KMS-11 (cell line): ENCODE data around the gene SAC3D1.
A peak's percentile ranks its signal among the peaks of the same experiment; 100 is the strongest.

Experiments
- H2AFZ ChIP-seq: fragments of 200-600 bp; sonication (generic); 2 replicates; pipeline ENCODE4 v1.6.1; 2016; ENCODE audit warnings: antibody characterized with exemption, mixed run types, low read depth
- H3K27ac ChIP-seq: fragments of 200-600 bp; sonication (generic); 2 replicates; pipeline ENCODE4 v1.6.1; 2016; ENCODE audit warnings: mild to moderate bottlenecking, mixed run types
- H3K27me3 ChIP-seq: fragments of 200-600 bp; sonication (generic); 2 replicates; pipeline ENCODE4 v1.6.1; 2017; ENCODE audit warnings: mild to moderate bottlenecking, low read depth, mixed run types, moderate library complexity; ENCODE audit not compliant: insufficient read depth
- H3K36me3 ChIP-seq: fragments of 200-600 bp; sonication (generic); 2 replicates; pipeline ENCODE4 v1.6.1; 2017; ENCODE audit warnings: mild to moderate bottlenecking, mixed run types; ENCODE audit not compliant: insufficient read depth
- H3K4me1 ChIP-seq: fragments of 200-600 bp; sonication (generic); 2 replicates; pipeline ENCODE4 v1.6.1; 2016; ENCODE audit warnings: mild to moderate bottlenecking, low read depth, mixed run types; ENCODE audit not compliant: poor library complexity, severe bottlenecking
- H3K4me2 ChIP-seq: fragments of 200-600 bp; sonication (generic); 2 replicates; pipeline ENCODE4 v1.7.0; 2016; ENCODE audit warnings: mild to moderate bottlenecking, mixed run types
- H3K4me3 ChIP-seq: fragments of 200-600 bp; sonication (generic); IDR thresholded peaks from 2 replicates; pipeline ENCODE4 v1.6.1; 2017; ENCODE audit warnings: low read depth, low read length, mixed read lengths; ENCODE audit not compliant: insufficient read depth
- H3K79me2 ChIP-seq: fragments of 200-600 bp; sonication (generic); 2 replicates; pipeline ENCODE4 v1.6.1; 2016; ENCODE audit warnings: low read depth, mixed run types; ENCODE audit not compliant: insufficient read depth
- H3K9ac ChIP-seq: fragments of 200-600 bp; sonication (generic); 2 replicates; pipeline ENCODE4 v1.6.1; 2016; ENCODE audit warnings: mild to moderate bottlenecking, mixed run types
- H4K20me1 ChIP-seq: fragments of 200-600 bp; sonication (generic); 2 replicates; pipeline ENCODE4 v1.6.1; 2016; ENCODE audit warnings: mild to moderate bottlenecking, mixed run types; ENCODE audit not compliant: insufficient read depth
- TF ChIP-seq, protein P1 (sequence below): fragments of 200-600 bp; sonication (generic); conservative IDR thresholded peaks from 2 replicates; pipeline ENCODE4 v1.6.1; 2017; ENCODE audit warnings: low read depth, mild to moderate bottlenecking, antibody characterized with exemption, low read length, moderate library complexity, mixed read lengths

The SAC3D1 gene

DNA sequence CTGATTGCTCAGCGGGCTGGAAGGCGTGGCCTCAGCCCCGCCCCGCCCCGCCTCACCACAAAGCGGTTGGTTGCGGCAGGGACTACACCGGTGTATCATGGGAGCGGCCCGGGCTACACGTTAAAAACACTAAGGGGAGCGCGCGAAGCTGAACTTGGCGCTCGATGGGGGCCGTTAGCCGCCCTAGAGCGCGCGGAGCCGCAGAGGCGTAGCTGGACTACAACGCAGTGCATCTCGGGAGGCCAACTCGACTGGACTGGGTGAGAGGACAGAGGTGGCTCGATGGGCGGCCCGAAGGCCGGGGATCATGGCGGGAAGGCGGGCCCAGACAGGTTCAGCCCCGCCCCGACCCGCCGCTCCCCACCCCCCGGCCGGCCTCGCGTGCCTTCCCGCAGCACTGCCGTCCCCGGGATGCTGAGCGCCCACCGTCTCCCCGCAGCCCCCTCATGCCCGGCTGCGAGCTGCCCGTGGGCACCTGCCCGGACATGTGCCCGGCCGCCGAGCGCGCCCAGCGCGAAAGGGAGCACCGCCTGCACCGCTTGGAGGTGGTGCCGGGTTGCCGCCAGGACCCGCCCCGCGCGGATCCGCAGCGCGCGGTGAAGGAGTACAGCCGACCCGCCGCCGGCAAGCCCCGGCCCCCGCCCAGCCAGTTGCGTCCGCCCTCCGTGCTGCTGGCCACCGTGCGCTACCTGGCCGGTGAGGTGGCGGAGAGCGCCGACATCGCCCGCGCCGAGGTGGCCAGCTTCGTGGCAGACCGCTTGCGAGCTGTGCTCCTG is at the start of gene SAC3D1:
Gene SAC3D1 (plus strand): TSS at position 364 of the 776 bp plus-strand sequence. CDS start 83 bp downstream, at position 447.
- Histone ChIP-seq H3K4me1 (peaks cover 30% of the 10 kb centered on the region), H4K20me1 (no peaks in the 10 kb centered on the region), H3K79me2 (peaks cover 13% of the 10 kb centered on the region), H3K27me3 (no peaks in the 10 kb centered on the region), H3K27ac (peak within 1 kb of the TSS; percentile 64), H3K4me2 (peak within 1 kb of the TSS; percentile 90), H3K9ac (peak within 1 kb of the TSS; percentile 67; the same call in 1 of the 2 replicates), H3K36me3 (no peaks in the 10 kb centered on the region), H3K4me3 (no peak within 1 kb of the TSS), H2AFZ (peak within 1 kb of the TSS; percentile 77)
- TF ChIP-seq, protein P1, sequence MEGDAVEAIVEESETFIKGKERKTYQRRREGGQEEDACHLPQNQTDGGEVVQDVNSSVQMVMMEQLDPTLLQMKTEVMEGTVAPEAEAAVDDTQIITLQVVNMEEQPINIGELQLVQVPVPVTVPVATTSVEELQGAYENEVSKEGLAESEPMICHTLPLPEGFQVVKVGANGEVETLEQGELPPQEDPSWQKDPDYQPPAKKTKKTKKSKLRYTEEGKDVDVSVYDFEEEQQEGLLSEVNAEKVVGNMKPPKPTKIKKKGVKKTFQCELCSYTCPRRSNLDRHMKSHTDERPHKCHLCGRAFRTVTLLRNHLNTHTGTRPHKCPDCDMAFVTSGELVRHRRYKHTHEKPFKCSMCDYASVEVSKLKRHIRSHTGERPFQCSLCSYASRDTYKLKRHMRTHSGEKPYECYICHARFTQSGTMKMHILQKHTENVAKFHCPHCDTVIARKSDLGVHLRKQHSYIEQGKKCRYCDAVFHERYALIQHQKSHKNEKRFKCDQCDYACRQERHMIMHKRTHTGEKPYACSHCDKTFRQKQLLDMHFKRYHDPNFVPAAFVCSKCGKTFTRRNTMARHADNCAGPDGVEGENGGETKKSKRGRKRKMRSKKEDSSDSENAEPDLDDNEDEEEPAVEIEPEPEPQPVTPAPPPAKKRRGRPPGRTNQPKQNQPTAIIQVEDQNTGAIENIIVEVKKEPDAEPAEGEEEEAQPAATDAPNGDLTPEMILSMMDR: no peak

DNA sequence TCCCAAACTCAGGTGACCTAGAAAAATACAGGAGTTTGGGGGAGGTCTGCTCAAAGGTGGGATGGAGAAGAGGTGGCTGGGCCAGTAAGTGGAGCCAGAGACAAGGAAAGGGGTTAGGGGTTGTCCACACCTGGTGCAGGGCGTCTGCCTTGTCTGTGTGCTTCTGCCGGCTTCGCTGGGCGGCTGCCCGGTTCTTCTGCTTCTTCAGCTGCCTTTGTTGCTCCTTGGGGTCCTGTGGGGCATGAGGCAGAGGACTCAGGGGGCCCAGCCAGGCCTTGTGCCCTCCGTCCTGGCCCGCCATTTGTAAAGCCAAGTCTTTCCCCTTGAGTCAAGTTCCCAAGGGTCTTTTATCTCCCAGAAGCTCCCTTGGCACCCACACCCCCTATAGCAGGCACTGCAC is 46.7 kb upstream of the SAC3D1 start:
- TF ChIP-seq, protein P1: no peak
- no peak overlapping the region for H3K4me2 ChIP-seq
- H3K27me3 ChIP-seq: peaks cover 9% of the 10 kb centered on the region; the same call in 1 of the 2 replicates
- no peaks in the 10 kb centered on the region for H3K36me3 ChIP-seq
- H2AFZ ChIP-seq: no peak overlapping the region
- H3K4me3 ChIP-seq: no peak overlapping the region
- no peak overlapping the region for H3K27ac ChIP-seq
- no peak overlapping the region for H3K9ac ChIP-seq
- H3K4me1 ChIP-seq: no peaks in the 10 kb centered on the region
- no peaks in the 10 kb centered on the region for H4K20me1 ChIP-seq
- no peaks in the 10 kb centered on the region for H3K79me2 ChIP-seq

GRCh38 chr11:64996327-64996709 is 44.7 kb upstream of the SAC3D1 start:
- Histone ChIP-seq H3K4me1 (no peaks in the 10 kb centered on the region), H3K4me3 (no peak overlapping the region), H3K4me2 (no peak overlapping the region), H3K9ac (no peak overlapping the region), H3K36me3 (no peaks in the 10 kb centered on the region), H4K20me1 (no peaks in the 10 kb centered on the region), H3K27ac (no peak overlapping the region), H3K79me2 (no peaks in the 10 kb centered on the region), H2AFZ (no peak overlapping the region), H3K27me3 (peaks cover 9% of the 10 kb centered on the region; the same call in 1 of the 2 replicates)
- TF ChIP-seq, protein P1: no peak

GRCh38 chr11:64996710-64997380 is 44.2 kb upstream of the SAC3D1 start, which contains the start of gene BATF2:
TSS of gene BATF2 (minus strand) at chr11:64996971. CDS start at chr11:64996914, 57 bp downstream.
- Histone ChIP-seq H3K4me2 (no peak within 1 kb of the TSS), H2AFZ (no peak within 1 kb of the TSS), H3K79me2 (no peaks in the 10 kb centered on the region), H3K27ac (no peak within 1 kb of the TSS), H3K27me3 (peaks cover 9% of the 10 kb centered on the region; the same call in 1 of the 2 replicates), H3K36me3 (no peaks in the 10 kb centered on the region), H3K4me3 (no peak within 1 kb of the TSS), H3K9ac (no peak within 1 kb of the TSS), H4K20me1 (no peaks in the 10 kb centered on the region), H3K4me1 (no peaks in the 10 kb centered on the region)
- TF ChIP-seq, protein P1: no peak
